Gastroesophageal sphincter (tissue), 4 donors: ENCODE results near the gene PTPRS. TPM values are rescaled to one million over a fixed set of nuclear protein-coding genes. Genes with fewer than 3 reads are reported as not detected.

Experiments used
- ATAC-seq: fragments of 150-250 bp; one replicate; pipeline ENCODE4 v1.9.1; 2016; ENCODE audit warnings: mild to moderate bottlenecking, moderate library complexity
- H3K27ac ChIP-seq, 4 donors: fragments of 200-600 bp; sonication (generic) in 3 of 4; 1 replicate in 3 of 4; 2 replicates in 1 of 4; pipeline ENCODE4 v1.5.1; 2016 to 2019
- H3K27me3 ChIP-seq: fragments of 200-600 bp; sonication (generic); one replicate; pipeline ENCODE4 v1.5.1; 2019
- H3K36me3 ChIP-seq, 2 donors: fragments of 200-600 bp; sonication (generic); one replicate each; pipeline ENCODE4 v1.5.1; 2019; ENCODE audit warnings: control low read depth in 1 of 2
- H3K4me1 ChIP-seq, 3 donors: fragments of 200-600 bp; sonication (generic); 1 replicate in 2 of 3; 2 replicates in 1 of 3; pipeline ENCODE4 v1.5.1; 2016 to 2019; ENCODE audit warnings: control low read depth in 2 of 3
- H3K4me3 ChIP-seq, 2 donors: fragments of 200-600 bp; sonication (generic); one replicate each; pipeline ENCODE4 v1.5.1; 2019; ENCODE audit warnings: mild to moderate bottlenecking in 1 of 2, moderate library complexity in 1 of 2
- H3K9me3 ChIP-seq, 3 donors: fragments of 200-600 bp; sonication (generic); one replicate each; pipeline ENCODE4 v1.5.1; 2017 to 2019; ENCODE audit warnings: control low read depth in 2 of 3
- EP300 ChIP-seq: sonication (generic); formaldehyde crosslinking; IDR thresholded peaks from one replicate; pipeline ENCODE4 v1.6.1; 2017; ENCODE audit warnings: antibody characterized with exemption, mild to moderate bottlenecking
- POLR2A ChIP-seq, 2 donors: fragments of 450-650 bp; IDR thresholded peaks; one replicate each; pipeline ENCODE4 v1.6.1; 2017; ENCODE audit warnings: antibody characterized with exemption in 2 of 2, mild to moderate bottlenecking in 2 of 2, moderate library complexity in 1 of 2
- POLR2AphosphoS5 ChIP-seq: sonication (generic); formaldehyde crosslinking; IDR thresholded peaks from one replicate; pipeline ENCODE4 v1.6.1; 2017; ENCODE audit warnings: antibody characterized with exemption
- WGBS, 2 donors: methylation state at CpG; one replicate each; pipeline ENCODE4 v1.1.5; 2018; ENCODE audit warnings: low coverage in 1 of 2; 5-methylcytosine and 5-hydroxymethylcytosine counted together
- total RNA-seq, 4 donors: library from RNA; depleted of rRNA; stranded (reverse); fragments of >200 nt; gene quantifications; one replicate each; pipeline ENCODE4 v1.1.0, GENCODE V29; 2016
- TF ChIP-seq, protein P1 (sequence below), 4 experiments: fragments of 200-600 bp in 2 of 4; fragments of 450-650 bp in 2 of 4; sonication (generic) in 1 of 4; IDR thresholded peaks; one replicate each; pipeline ENCODE4 v1.5.1; 2017 to 2019; ENCODE audit warnings: antibody characterized with exemption in 4 of 4, mild to moderate bottlenecking in 2 of 4, moderate library complexity in 2 of 4

Gene PTPRS
- total RNA-seq, 4 donors from 2014 or later, result 142 to 244 (median 223) TPM

DNA sequence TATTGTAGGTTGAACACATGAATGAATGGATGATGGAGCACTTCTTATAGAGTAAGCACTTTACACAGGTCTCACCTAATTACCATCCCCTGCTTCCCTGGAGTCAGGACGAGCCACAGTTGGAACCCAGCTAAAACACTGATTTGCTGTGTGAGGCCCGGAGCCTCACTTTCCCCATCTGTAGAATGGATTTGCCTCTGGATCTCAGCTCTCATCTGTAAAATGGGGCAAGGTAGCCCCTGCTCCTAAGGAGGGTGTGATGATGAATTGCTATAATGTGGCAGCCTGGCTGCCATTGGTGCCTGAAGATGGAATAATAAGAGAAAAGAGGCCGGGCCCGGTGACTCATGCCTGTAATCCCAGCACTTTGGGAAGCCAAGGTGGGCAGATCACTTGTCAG is 1.4 kb upstream of the PTPRS start:
- no peak overlapping the region for H3K4me3 ChIP-seq
- WGBS, 2 donors, result 73 to 100% methylated on average over 1 to 3 of the region's 4 CpGs
- peaks cover 35% of the 10 kb centered on the region for H3K27me3 ChIP-seq
- H3K36me3 ChIP-seq, result no peaks in the 10 kb centered on the region
- peaks cover 4 to 31% (median 13%) of the 10 kb centered on the region in 3 donors for H3K4me1 ChIP-seq
- ATAC-seq, result no peak
- H3K9me3 ChIP-seq, result no peaks in the 10 kb centered on the region
- TF ChIP-seq POLR2AphosphoS5 (no peak), POLR2A (IDR thresholded peaks at IDR 0.05) (no peak), EP300 (no peak)
- TF ChIP-seq, protein P1, sequence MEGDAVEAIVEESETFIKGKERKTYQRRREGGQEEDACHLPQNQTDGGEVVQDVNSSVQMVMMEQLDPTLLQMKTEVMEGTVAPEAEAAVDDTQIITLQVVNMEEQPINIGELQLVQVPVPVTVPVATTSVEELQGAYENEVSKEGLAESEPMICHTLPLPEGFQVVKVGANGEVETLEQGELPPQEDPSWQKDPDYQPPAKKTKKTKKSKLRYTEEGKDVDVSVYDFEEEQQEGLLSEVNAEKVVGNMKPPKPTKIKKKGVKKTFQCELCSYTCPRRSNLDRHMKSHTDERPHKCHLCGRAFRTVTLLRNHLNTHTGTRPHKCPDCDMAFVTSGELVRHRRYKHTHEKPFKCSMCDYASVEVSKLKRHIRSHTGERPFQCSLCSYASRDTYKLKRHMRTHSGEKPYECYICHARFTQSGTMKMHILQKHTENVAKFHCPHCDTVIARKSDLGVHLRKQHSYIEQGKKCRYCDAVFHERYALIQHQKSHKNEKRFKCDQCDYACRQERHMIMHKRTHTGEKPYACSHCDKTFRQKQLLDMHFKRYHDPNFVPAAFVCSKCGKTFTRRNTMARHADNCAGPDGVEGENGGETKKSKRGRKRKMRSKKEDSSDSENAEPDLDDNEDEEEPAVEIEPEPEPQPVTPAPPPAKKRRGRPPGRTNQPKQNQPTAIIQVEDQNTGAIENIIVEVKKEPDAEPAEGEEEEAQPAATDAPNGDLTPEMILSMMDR (IDR thresholded peaks at IDR 0.05), result no peak
- no peak overlapping the region for H3K27ac ChIP-seq

DNA sequence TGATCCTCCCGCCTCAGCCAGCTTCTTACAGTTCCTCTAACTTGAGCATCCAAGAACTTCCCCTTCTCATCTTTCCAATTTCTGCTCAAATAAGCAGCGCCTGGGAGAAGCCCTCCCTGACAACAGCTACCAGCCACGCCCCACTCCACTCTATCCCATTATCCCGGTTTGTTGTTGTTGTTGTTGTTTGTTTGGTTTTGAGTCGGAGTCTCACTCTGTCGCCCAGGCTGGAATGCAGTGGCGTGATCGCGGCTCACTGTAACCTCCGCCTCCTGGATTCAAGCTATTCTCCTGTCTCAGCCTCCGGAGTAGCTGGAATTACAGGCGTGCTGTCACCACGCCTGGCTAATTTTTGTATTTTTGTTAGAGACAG is 822 bp upstream of the PTPRS start:
- ATAC-seq, result no peak
- Histone ChIP-seq H3K4me3 (no peak overlapping the region), H3K36me3 (no peaks in the 10 kb centered on the region), H3K4me1 (peaks cover 4 to 31% (median 13%) of the 10 kb centered on the region in 3 donors), H3K27ac (no peak overlapping the region), H3K27me3 (peaks cover 41% of the 10 kb centered on the region), H3K9me3 (no peaks in the 10 kb centered on the region)
- no peak for TF ChIP-seq POLR2A (IDR thresholded peaks at IDR 0.05)
- TF ChIP-seq, protein P1 (IDR thresholded peaks at IDR 0.05), result no peak
- no peak for TF ChIP-seq POLR2AphosphoS5
- TF ChIP-seq EP300, result no peak
- WGBS, 2 donors, result 17 to 76% methylated on average over 1 to 12 of the region's 13 CpGs

DNA sequence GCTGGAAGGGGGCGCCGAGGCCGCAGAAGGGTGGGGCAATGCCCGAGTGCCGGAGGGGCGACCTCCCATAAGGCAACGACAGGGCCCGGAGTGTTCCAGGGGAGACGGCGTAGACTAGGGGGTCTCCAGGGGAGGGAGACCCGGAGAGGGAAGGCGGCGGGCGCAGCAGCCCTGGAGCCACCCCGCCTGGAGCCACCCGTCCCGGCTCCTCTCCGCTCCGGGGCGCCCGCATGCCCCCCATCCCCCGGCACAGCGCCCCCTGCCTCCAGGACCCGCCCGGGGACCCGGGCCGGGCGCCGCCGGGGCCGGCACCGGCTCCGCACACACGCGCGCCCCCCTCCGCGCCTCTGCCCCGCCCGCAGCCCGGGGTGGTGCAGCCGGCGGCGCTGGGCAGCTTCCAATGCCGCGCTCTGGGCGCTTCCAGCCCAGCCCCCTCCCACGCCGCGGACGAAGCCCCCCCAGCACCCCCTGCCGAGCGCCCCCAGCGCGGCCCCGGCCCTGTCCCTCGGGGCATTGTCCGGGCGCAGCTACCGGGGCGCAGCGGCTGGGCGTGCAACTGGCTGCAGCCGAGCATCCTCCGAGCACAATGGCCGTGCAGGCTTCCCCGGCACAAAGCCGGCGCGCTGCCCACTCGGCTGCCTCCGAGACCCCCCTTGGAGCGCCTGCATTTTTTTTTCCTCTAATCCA is 519 bp downstream of the PTPRS start:
- Histone ChIP-seq H3K36me3 (no peaks in the 10 kb centered on the region), H3K4me1 (peaks cover 4 to 31% (median 13%) of the 10 kb centered on the region in 3 donors), H3K4me3 (peak overlapping the region; percentile 58 to 62), H3K27me3 (peaks cover 52% of the 10 kb centered on the region), H3K27ac (peak overlapping the region in 2 of 4 donors; percentile 23 to 72), H3K9me3 (no peaks in the 10 kb centered on the region)
- TF ChIP-seq EP300, result no peak
- TF ChIP-seq POLR2A (IDR thresholded peaks at IDR 0.05), result no peak
- TF ChIP-seq, protein P1 (IDR thresholded peaks at IDR 0.05), result peak in 1 of 4 experiments; percentile 33
- 0% methylated on average over 6 to 7 of the region's 73 CpGs for WGBS, 2 donors
- ATAC-seq, result peak; percentile 37

DNA sequence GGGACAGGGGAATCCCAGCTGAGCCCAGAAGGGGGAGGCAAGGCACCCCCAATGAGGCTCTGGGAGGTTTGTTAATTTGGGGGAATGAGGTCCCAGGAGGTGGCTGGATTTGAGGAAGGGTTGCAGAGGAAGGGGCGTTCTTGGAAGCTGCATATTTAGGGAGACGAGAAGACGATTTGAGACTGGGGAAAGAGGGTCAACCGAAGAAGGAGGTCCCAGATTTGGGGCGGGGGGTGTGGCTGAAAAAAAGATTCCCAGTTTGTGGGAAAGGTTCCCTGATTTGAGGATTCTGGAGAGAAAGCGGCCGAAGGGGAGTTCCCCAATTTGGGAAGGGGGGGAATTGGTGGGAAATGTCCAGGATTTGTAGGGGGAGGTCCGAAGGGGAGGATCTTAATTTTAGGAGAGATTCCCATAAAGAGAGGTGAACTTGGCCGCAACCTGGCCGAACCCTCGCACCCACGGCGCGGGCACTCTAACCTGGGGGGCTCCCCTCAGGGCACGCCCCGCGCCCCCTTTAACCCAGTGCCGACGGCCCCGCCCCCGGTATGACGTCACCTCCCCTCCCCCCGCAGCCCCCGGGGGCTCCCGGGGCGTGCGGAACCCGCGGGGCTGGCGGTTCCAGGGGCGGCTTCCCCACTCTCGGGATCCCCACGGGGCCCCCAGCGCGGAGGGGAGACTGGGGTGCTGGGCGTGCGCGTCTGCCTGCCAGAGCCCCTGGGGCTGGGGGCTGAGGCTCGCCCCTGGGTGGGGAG is 1.2 kb downstream of the PTPRS start:
- H3K27me3 ChIP-seq, result peaks cover 59% of the 10 kb centered on the region
- no peak for ATAC-seq
- no peak for TF ChIP-seq POLR2A (IDR thresholded peaks at IDR 0.05)
- no peak for TF ChIP-seq EP300
- TF ChIP-seq, protein P1 (IDR thresholded peaks at IDR 0.05), result no peak
- TF ChIP-seq POLR2AphosphoS5, result no peak
- H3K4me3 ChIP-seq, result peak overlapping the region; percentile 58 to 62
- no peaks in the 10 kb centered on the region for H3K36me3 ChIP-seq
- peak overlapping the region in 2 of 4 donors; percentile 23 to 72 for H3K27ac ChIP-seq
- peaks cover 4 to 31% (median 13%) of the 10 kb centered on the region in 3 donors for H3K4me1 ChIP-seq
- WGBS, 2 donors, result 0% methylated on average over 2 to 6 of the region's 39 CpGs
- H3K9me3 ChIP-seq, result no peaks in the 10 kb centered on the region
